CD4-positive, alpha-beta T cell treated with Interferon gamma for 1 hour (primary cell): ENCODE measurements around the gene PRKD2.
"Not testable (repeated sequence)": the region's sequence is repeated elsewhere in the genome, so short reads cannot be mapped to it uniquely, and the experiment has no call there.

ENCODE experiments used
- DNase-seq: peaks from one replicate; pipeline ENCODE4 v3.0.0-alpha.2; 2020

PRKD2 gene

GRCh38 chr19:46629546-46630025 lies 87.3 kb downstream of the PRKD2 start:
- DNase-seq, result no peak

- DNase-seq, result not testable (repeated sequence)
Measured at GRCh38 chr19:46628970-46629369, 87.9 kb downstream of the PRKD2 start.

- DNase-seq, result no peak
Measured at GRCh38 chr19:46626446-46626845, 90.5 kb downstream of the PRKD2 start.

- DNase-seq, result no peak
Measured at GRCh38 chr19:46625731-46626130, 91.2 kb downstream of the PRKD2 start.

- DNase-seq, result peak; percentile 45
Measured at GRCh38 chr19:46624958-46625661, 91.8 kb downstream of the PRKD2 start, which contains the start of gene PTGIR. Gene PTGIR, minus strand, starts transcription at chr19:46625089. Its CDS starts 864 bp downstream, at chr19:46624225.
